Kidney glomerular epithelial cell (primary cell): Measurements from ENCODE around the gene KLHDC7A.

ENCODE experiments used
- DNase-seq: peaks from one replicate; lab custom pipeline; 2025; lab: John Stamatoyannopoulos, UW

The KLHDC7A gene

DNA sequence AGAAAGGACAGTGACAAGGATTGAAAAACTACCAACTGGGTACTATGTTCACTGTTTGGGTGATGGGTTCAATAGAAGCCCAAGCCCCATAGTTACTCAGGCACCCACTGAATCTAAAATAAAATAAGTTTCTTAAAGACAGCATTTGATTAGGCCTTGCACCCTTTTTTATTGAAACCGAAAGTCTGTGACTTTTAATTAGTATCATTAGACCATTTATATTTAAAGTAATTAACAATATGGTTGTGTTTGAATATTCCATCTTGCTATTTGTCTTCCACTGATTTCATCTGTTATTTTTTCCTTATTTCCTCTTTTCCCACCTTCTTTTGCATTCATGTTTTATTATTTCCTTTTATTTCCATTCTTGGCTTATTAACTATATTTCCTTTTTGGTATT is 27.4 kb downstream of the KLHDC7A start:
- no peak for DNase-seq

DNA sequence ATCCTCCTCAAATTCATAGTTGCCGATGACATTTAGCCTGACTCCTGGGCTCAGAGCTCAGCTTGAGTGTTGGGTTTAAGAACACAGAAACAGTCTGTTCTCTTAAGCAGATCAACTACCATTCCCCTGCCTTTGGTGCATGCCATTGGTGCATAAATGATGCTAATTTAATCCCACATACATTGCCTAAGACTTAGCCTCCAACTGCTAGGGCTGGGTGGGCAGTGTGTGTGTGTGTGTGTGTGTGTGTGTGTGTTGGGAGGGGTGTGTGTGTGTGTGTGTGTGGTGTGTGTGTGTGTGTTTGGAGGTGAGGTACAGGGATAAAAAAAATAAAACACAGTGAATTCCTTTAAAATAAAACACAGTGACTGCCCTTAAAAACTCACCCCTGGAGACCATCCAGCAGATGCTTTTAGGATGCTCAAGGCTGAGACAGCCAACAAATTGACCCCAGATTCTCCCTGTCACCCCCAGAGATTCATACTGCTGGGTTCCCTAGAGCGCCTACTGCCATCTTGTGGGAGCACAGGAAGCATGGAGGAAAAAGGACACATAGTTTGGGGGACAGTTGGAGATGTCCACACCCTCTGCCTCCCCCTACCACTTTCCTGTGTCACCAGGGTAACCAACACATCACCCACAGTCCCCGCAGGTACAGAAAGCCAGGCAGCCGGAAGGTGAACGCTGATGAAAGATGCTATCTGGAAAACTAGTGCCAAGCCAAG is 30.6 kb downstream of the KLHDC7A start:
- no peak for DNase-seq

DNA sequence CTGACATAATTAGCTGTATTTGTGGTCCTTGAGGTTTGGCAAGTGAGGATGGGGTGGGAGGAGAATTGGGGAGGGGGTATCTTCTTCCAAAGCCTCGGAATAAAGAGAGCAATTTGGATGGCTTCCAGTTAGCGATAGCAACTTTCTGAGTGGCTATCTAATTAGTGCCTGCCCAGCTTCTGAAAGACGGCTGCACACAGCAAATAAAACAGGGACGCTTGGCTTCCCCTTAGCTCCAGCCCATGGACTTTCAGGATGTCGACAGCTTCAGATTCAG is 31.1 kb downstream of the KLHDC7A start:
- DNase-seq: no peak

DNA sequence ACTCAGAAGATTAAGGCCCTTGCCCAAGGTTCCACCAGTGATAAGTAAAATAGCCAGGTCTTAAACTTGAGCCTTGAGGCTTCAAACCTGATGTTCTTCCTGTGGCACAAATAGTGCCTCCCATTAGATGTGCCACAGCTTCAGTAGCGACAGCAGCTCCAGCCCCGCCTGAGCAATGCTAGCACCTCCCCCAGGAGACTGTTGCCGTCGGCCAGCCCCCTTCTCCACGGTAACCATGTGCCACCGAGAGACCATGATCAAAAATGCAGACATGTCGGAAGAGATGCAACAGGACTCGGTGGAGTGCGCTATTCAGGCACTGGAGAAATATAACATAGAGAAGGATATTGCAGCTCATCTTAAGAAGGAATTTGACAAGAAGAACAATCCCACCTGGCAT is 32.2 kb downstream of the KLHDC7A start:
- no peak for DNase-seq

DNA sequence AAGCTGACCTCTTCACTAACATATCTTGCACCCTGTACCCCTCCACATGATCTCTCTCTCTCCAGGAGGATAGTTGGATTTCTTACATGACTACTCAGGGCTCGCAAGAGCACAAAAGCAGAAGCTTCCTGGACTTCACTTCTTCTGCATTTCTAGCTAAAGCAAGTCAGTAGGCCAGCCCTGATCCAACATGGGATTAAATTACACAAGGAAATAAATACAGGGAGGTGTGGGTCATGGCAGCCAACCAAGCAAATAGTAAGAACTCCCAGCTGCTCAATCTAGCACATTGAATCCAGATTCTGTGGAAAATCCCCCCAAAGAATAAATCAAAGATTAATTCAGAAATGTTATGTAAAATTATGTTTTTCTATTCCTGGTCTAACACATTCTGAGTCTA is 33.3 kb downstream of the KLHDC7A start:
- no peak for DNase-seq

DNA sequence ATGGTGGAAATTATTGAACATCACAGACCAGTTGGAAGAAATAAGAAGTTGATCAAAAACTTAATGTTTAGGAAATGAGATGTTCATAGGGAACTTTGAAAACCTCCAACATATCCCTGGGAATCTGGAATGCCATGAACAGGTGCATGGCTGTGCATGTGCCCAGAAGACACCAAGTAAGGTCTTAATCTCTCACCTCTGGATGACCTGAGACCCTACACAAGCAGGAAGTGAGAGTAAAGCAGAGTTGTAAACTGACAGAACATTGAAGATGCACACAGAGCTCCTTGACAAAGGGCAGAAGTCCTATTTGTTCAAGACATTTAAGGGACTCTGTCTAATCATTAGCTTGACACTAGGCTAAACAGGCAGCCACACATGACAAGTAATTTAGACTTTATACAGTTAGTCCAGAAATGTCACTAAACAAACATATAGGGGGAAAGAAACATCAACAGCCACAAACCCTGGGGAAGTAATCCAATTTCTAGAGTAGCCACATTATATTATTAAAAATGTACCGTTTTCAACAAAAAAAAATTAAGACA is 34.5 kb downstream of the KLHDC7A start:
- DNase-seq: no peak

DNA sequence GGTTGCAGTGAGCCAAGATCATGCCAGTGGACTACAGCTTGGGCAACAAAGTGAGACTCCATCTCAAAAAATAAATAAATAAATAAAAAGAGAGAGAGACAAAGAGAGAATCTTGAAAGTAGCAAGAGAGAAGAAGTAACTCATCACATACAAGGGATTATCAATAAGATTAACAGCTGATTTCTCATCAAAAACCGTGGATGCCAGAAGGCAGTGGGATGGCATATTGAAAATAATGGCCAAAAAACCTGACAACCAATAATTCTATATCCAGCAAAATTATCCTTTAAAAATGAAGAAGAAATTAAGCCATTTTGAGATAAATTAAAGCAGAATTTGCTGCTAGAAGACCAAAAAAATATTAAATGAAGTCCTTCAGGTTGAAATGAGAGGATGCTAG is 35.7 kb downstream of the KLHDC7A start:
- DNase-seq: no peak

DNA sequence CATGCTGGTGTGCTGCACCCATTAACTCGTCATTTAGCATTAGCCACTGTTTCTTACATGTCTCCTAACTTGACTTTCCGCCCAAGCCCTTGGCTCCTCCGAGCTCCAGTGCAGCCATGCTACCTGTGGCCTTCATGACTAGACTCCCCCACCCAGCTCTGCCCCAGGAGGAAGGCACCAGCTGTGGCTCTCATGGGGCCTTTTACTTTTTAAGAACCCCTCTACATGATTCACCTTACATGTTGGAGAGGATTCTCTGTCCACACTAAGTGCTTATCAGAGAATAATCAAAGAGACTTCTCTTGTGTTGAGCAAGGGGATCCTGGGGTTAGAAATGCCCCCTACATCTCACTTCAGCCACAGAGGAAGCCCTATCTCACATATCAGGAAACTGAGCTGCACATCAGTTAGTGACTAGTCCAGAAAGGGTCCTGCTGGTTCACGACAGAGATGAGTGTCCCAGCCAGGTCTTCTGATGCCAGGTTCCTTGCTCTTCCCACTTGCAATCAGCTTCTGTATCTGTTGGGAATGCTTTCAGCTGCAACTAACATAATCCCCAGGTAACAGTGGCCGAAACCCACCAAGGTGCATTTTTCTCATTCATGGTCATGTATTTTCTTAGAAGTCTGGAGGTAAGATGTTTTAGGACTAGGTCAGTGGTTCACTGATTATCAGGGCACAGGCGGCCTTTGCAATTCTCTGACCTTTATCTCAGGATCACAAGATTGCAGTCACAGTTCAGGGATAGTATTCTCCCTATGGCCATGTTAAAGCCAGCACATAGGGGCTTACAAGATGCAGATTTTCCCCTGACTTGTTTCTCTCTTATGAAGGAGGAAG is 45.9 kb downstream of the KLHDC7A start:
- no peak for DNase-seq

DNA sequence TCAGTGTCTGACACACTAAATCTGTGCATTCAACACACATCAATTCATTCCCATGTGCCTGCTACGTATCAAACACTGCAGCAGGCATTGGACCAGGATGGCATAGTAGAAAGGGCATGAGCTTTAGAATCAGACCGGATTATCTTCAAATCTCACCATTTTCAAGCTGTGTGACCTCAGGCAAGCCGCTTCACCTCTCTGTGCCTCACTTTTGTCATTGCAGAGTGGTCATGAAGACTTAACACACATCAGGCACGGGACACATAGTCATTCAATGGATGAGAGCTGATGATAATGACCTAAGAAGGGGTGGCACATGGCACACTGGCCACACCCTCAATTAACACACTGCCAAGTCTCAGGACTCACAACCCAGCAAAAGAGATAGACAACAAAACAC is 46.8 kb downstream of the KLHDC7A start:
- DNase-seq: no peak

DNA sequence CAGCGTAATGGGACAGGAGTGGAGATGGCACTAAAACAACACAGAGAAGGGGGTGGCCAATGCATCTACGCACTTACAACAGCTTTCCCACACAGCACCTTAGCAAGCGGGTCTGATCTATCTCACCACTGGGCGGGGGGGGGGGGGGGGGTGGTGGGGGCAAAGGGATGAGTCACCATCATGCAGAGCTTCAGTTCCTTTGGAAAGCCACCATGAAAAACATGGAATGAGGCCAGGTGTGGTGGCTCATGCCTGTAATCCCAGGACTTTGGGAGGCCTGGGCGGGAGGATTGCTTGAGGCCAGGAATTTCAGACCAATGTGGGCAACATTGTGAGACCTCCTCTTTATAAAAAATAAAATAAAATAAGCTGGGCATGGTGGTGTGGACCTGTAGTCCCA is 47.2 kb downstream of the KLHDC7A start:
- no peak for DNase-seq

DNA sequence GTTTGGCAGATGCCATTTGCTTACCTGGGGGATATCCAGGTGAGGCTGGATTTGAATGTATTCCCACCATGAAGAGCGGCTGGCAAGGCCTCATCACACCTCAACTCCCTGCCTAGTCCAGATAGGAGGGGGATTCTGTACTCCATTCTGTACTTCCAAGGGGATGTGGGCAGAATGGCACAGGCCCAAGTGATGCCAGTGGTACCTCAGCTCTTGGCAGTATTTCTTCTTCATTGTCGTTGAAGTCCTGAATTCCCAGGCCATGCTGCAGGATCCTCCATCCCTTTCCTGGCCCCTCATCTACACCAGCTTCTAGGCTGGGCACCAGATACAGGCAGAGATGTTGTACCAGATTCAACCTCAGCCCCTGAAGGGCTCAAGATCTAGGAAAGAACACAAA is 47.9 kb downstream of the KLHDC7A start:
- no peak for DNase-seq

DNA sequence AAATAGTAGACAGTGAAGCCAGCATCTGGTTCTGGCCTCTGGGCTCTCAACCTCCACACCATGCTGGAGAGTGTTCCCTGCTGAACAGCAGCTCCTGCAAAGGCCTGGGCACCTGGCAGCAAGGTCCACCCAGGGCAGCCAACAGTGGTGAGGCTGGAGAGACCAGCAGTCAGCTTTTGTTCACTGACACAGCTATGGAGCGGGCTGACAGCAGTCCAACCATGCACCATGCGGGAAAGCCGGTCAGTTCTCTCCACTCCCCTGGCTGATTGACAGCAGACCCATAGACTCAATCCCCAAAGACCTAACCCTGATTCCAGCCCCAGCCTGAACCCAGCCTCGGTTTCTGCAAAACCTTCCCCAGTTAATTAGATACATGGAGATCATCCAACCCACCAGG is 49.0 kb downstream of the KLHDC7A start:
- no peak for DNase-seq

DNA sequence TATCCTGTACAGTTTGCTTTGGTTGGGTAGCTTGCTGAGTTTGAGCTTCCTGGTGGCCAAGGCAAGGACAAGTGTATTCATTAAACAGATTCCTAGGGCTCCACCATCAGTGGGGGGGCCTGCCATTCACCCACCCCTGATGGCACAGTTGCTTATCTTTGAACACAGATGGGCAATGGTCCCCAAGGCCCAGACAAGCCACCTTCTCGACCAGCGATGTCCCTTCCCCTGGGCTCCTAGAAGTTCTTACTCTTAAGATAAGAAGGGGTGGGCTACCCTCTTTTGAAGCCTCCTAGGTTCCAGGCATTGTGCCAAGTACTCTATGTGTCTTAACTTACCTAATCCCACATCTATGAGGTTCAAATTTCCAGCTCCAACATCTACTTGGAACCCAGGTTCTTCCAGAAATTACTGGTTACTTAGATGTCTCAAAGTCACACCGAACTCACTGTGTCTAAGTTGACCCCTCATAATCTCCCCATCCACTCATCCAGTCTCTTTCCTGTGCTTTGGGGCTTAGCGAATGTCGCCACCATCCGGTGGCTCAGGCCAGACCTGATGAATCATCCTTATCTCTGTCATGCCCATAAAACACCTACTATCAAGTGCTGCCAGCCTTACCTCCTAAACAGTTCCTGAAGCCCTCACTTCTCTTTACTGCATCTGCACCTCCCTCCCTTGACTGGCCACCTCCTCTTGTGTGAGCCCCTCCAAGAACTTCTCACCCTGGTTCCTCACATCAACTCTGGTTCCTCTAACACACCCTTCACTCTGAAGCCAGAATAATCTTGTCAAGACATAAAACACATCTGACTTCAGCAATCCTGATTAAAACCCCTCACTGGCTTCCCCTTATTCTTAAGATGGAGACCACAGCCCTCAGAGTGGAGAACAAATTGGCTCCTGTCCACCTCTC is 50.1 kb downstream of the KLHDC7A start:
- DNase-seq: no peak

DNA sequence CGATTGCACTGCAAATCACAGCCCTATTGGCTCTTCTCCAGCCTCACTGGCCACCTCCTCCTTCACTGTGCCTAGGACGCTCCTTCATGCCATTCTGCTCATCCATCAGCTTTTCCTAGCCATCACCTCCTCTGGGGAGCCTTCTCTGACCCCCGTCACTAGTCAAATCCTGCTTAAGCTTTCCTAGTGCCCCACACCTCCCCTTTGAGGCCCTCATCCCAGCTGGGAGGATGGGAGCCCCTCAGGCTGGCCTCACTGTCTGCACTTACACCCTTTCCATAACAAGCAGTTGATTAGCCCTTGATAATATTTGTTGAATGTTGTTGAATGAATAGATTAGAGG is 50.7 kb downstream of the KLHDC7A start:
- no peak for DNase-seq

DNA sequence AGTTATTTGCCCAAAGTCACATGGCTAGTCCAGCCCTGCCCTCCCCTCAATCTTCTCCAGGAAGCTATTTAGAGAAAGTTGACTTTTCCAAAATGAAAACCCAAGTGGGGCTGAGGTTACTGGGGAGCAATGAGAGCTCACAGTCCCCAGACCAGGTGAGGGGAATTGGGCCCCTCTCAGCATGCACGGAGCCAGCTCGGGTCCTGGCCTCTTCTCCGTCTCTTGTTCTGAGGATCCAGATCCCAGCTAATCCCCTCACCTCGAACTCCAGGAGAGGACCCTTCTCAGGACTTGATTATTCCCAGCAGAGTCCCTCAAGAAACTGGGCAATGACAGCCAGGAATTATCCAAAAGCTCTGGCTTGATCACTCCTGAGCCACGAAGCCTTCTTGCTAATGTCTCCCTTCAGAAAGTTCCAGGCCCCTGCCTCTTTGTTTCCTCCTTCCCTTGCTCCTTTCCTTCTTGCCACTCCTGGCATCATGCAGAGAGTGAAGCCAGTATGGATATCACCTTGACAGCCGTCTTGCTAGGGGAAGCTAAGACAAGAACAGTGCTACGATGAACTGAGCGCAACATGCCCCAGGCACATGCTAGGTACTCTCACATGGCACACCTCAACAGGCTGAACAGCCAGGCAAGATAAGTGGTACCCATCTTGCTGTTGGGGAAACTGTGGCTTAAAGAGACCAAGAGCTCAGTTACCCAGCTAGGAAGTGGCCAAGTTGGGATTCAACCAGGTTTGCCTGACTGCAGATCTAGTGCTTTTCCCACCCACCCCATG is 51.9 kb downstream of the KLHDC7A start:
- DNase-seq: no peak

DNA sequence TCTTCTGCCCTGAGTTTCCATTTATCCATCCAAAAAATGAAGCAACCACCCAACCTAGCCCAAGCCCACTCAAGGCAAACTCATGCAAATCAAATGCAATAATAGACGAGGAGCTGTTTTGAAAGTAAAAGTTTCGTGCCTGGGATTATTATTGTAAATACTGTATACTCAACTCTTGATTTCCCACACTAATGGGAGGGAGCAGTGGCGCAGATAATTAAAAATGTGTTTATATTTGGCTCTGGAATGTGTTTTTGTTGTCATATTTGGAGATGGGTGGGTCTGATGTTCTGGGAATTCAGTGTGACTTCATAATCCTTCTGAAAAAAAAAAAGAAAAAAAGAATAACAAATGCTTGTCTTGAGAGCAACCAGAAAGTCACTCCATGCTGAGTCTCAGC is 52.5 kb downstream of the KLHDC7A start:
- no peak for DNase-seq

DNA sequence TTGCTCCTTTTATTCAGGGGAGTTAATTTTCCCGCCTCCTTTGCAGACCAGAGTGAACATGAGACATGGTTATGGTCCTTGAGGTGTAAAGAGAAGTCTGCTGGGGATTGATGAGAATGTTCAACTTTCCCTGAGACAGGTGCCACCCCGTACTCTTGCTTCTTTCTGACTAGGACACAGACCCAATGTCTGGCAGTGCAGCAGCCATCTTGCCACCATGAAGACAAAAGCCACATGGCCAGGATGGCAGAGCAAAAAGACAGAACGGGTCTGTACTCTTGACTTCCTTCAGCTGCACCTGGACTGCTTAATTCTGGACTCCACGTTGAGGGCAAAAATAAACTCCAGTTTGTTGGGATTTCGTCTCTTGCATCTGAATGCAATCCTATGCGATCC is 54.1 kb downstream of the KLHDC7A start:
- DNase-seq: no peak
